ENCODE measurements around the gene SREBF2.
A peak's percentile ranks its signal among the peaks of the same experiment; 100 is the strongest.

The SREBF2 gene

GRCh38 chr22:41815716-41816115 lies 17.2 kb upstream of the SREBF2 start:
- H3K27me3 Mint-ChIP-seq = no peaks in the 10 kb centered on the region
- no peak for ATAC-seq
- H3K36me3 Mint-ChIP-seq = peaks cover 25% of the 10 kb centered on the region

GRCh38 chr22:41816241-41816640 lies 16.7 kb upstream of the SREBF2 start:
- Mint-ChIP-seq H3K27me3 (no peaks in the 10 kb centered on the region), H3K27ac (no peak overlapping the region), H3K4me3 (no peak overlapping the region), H3K9me3 (no peaks in the 10 kb centered on the region), H3K36me3 (peaks cover 27% of the 10 kb centered on the region), H3K4me1 (no peaks in the 10 kb centered on the region)
- ATAC-seq = no peak

More at GRCh38 chr22:41815716-41816115, 17.2 kb upstream of the SREBF2 start:
- no peak overlapping the region for H3K27ac Mint-ChIP-seq
- H3K4me1 Mint-ChIP-seq = no peaks in the 10 kb centered on the region
- no peaks in the 10 kb centered on the region for H3K9me3 Mint-ChIP-seq
- no peak overlapping the region for H3K4me3 Mint-ChIP-seq

GRCh38 chr22:41816871-41817270 lies 16.0 kb upstream of the SREBF2 start:
- no peak for ATAC-seq
- H3K4me3 Mint-ChIP-seq = no peak overlapping the region
- H3K27ac Mint-ChIP-seq = no peak overlapping the region
- peaks cover 27% of the 10 kb centered on the region for H3K36me3 Mint-ChIP-seq
- no peaks in the 10 kb centered on the region for H3K4me1 Mint-ChIP-seq
- H3K27me3 Mint-ChIP-seq = no peaks in the 10 kb centered on the region
- H3K9me3 Mint-ChIP-seq = no peaks in the 10 kb centered on the region

GRCh38 chr22:41818011-41818410 lies 14.9 kb upstream of the SREBF2 start:
- Mint-ChIP-seq H3K36me3 (peaks cover 27% of the 10 kb centered on the region), H3K4me1 (peaks cover 9% of the 10 kb centered on the region), H3K27me3 (no peaks in the 10 kb centered on the region), H3K9me3 (no peaks in the 10 kb centered on the region), H3K4me3 (no peak overlapping the region), H3K27ac (no peak overlapping the region)
- no peak for ATAC-seq

- H3K4me3 Mint-ChIP-seq = no peak overlapping the region
- H3K27me3 Mint-ChIP-seq = no peaks in the 10 kb centered on the region
- H3K9me3 Mint-ChIP-seq = no peaks in the 10 kb centered on the region
- H3K4me1 Mint-ChIP-seq = peaks cover 9% of the 10 kb centered on the region
- H3K27ac Mint-ChIP-seq = no peak overlapping the region
- ATAC-seq = no peak
- H3K36me3 Mint-ChIP-seq = peaks cover 27% of the 10 kb centered on the region
These were observed 14.3 kb upstream of the SREBF2 start for GRCh38 chr22:41818596-41818995.

DNA sequence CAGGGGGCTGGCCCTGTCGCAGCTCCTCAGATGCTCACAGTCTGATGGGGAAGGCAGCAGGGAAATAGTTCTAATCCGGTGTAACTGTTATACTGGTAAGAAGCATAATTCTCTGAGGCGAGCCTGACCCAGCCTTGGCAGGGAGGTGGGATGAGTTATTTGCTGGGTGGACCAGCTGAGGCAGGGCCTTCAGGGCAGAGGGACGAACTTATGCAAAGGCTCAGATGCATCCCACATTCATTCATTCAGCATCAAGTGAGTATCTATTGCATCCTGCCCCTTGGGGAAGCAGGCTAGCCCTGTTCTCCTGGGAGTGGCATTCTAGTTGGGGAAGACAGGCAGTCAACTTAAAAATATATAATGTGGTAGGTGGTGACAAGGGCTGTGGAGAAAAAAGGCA lies 13.6 kb upstream of the SREBF2 start:
- no peak overlapping the region for H3K27ac Mint-ChIP-seq
- H3K4me3 Mint-ChIP-seq = no peak overlapping the region
- peaks cover 9% of the 10 kb centered on the region for H3K4me1 Mint-ChIP-seq
- H3K9me3 Mint-ChIP-seq = no peaks in the 10 kb centered on the region
- no peaks in the 10 kb centered on the region for H3K27me3 Mint-ChIP-seq
- no peak for ATAC-seq
- H3K36me3 Mint-ChIP-seq = peaks cover 25% of the 10 kb centered on the region

- Mint-ChIP-seq H3K4me3 (no peak overlapping the region), H3K36me3 (peaks cover 22% of the 10 kb centered on the region), H3K27ac (no peak overlapping the region), H3K9me3 (no peaks in the 10 kb centered on the region), H3K27me3 (no peaks in the 10 kb centered on the region), H3K4me1 (peaks cover 9% of the 10 kb centered on the region)
- ATAC-seq = no peak
These were observed 12.5 kb upstream of the SREBF2 start for GRCh38 chr22:41820447-41820846.

- H3K4me3 Mint-ChIP-seq = no peak overlapping the region
- ATAC-seq = no peak
- no peaks in the 10 kb centered on the region for H3K27me3 Mint-ChIP-seq
- peak overlapping the region; percentile 44 for H3K27ac Mint-ChIP-seq
- H3K9me3 Mint-ChIP-seq = no peaks in the 10 kb centered on the region
- peaks cover 9% of the 10 kb centered on the region for H3K4me1 Mint-ChIP-seq
- peaks cover 26% of the 10 kb centered on the region for H3K36me3 Mint-ChIP-seq
These were observed 11.2 kb upstream of the SREBF2 start for GRCh38 chr22:41821471-41822316.

DNA sequence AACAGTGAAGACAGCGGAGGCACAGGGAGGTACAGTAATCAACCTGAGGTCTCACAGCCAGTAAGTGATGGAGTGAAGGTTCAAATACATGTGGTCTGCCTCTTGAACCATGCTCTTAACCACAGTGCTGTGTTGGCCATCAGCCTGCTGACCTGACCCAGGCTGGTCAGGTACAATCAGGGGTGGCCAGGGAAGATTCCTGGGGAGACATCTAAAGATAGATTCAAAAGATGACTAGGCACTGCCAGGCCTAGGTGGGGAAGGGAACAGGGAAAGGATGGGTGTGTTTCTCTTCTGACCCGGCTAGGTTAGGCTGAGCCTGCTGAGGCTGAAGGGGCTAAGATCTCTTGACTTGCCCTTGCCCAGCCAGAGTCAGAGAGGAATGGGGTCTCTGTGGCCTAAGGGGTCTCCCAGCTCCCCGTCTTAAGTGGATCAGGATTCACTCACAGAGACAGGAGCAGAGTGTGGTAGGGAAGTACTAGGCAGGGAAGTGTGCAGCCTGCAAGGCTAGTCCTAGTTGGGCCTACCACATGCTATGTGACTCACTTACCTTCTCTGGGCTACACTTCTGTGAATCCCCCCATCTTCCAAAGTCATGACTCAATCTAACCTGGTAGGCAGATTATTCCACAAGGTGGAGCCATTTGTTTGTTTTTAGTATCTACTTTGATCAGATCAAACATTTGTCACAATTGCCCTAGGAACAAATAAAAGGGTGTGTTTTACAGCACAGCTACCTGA lies 10.4 kb upstream of the SREBF2 start:
- Mint-ChIP-seq H3K4me3 (no peak overlapping the region), H3K9me3 (no peaks in the 10 kb centered on the region), H3K27ac (peak overlapping the region; percentile 44), H3K4me1 (peaks cover 9% of the 10 kb centered on the region), H3K36me3 (peaks cover 26% of the 10 kb centered on the region), H3K27me3 (no peaks in the 10 kb centered on the region)
- ATAC-seq = peak; percentile 84

- Mint-ChIP-seq H3K27me3 (no peaks in the 10 kb centered on the region), H3K27ac (peak overlapping the region; percentile 59), H3K36me3 (peaks cover 26% of the 10 kb centered on the region), H3K9me3 (no peaks in the 10 kb centered on the region), H3K4me1 (peaks cover 16% of the 10 kb centered on the region), H3K4me3 (no peak overlapping the region)
- ATAC-seq = no peak
These were observed 9.1 kb upstream of the SREBF2 start for GRCh38 chr22:41823797-41824196.

GRCh38 chr22:41825376-41825775 lies 7.5 kb upstream of the SREBF2 start:
- Mint-ChIP-seq H3K4me3 (no peak overlapping the region), H3K36me3 (peaks cover 16% of the 10 kb centered on the region), H3K27ac (peak overlapping the region; percentile 59), H3K9me3 (no peaks in the 10 kb centered on the region), H3K27me3 (no peaks in the 10 kb centered on the region), H3K4me1 (peaks cover 30% of the 10 kb centered on the region)
- no peak for ATAC-seq

DNA sequence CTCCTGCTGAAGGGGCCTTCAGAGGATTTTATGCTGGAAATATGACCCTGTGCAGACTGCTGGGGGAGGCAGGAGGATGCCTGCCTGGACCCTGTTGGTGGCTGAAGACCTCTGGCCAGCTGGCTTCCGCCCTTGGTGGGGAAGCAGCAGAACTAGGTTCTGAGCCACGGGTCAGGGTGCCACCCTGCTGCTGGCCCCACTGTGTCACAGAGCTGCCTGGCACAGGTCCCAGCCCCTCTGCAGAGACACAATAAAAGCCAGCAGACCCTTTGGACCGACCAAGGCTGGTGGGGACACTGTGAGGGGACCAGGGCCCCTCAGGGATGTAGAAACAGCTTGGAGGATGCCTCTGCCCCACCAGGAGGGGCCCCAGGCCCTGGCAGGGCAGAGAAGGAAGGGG lies 6.9 kb upstream of the SREBF2 start:
- no peak for ATAC-seq
- Mint-ChIP-seq H3K4me1 (peaks cover 33% of the 10 kb centered on the region), H3K36me3 (peaks cover 11% of the 10 kb centered on the region), H3K9me3 (no peaks in the 10 kb centered on the region), H3K27me3 (no peaks in the 10 kb centered on the region), H3K4me3 (no peak overlapping the region), H3K27ac (peak overlapping the region; percentile 59)

DNA sequence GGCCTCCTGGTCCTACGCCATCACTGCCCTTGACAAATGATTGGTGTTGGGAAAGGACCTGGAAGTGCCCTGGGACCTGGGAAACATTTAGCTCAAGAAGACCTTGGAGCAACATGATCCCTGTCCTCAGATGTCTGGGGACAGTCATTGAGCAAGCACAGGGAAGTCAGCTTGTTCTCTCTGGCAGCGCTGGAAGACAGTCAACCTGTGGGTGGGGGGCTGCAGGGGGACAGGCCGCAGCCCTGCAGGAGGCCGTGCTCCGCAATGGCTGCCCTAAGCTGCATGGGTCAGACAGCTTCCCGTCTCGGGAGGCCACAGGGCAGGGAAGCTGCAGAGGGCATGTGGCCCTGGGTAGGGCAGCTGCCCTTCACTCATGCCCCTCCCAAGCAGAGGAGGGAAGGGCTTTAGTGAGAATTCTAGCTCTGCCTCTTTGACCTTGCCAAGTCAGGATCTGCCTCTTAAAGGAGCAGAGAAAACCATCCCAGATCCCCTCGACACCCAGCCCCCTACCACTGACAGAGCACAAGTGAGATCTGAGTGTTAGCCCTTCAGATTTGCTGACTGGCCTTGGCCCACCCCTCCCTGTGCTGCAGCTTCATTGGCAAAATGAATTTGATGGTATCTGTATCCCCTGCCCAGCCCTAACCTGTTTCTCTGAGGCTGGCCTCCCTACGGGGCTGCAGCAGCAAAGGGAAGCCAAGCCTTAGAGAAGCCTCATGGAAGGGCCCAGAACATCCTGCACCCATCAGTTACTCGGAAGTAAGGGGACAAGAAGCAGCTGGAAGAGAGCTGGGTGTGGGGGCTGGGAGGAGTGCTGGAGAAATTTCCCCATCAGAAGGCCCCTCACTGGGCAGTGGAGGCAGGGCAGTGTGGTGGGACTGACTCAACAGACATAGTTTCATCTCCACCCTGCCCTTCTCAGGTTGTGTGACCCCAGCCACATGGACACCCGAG lies 6.2 kb upstream of the SREBF2 start:
- H3K4me3 Mint-ChIP-seq = no peak overlapping the region
- peaks cover 40% of the 10 kb centered on the region for H3K4me1 Mint-ChIP-seq
- H3K36me3 Mint-ChIP-seq = peaks cover 11% of the 10 kb centered on the region
- peak overlapping the region; percentile 99 for H3K27ac Mint-ChIP-seq
- no peaks in the 10 kb centered on the region for H3K27me3 Mint-ChIP-seq
- ATAC-seq = no peak
- no peaks in the 10 kb centered on the region for H3K9me3 Mint-ChIP-seq

- H3K27me3 Mint-ChIP-seq = no peaks in the 10 kb centered on the region
- peaks cover 11% of the 10 kb centered on the region for H3K36me3 Mint-ChIP-seq
- peak overlapping the region; percentile 99 for H3K27ac Mint-ChIP-seq
- no peak for ATAC-seq
- no peaks in the 10 kb centered on the region for H3K9me3 Mint-ChIP-seq
- no peak overlapping the region for H3K4me3 Mint-ChIP-seq
- H3K4me1 Mint-ChIP-seq = peaks cover 41% of the 10 kb centered on the region
These were observed 5.2 kb upstream of the SREBF2 start for GRCh38 chr22:41827671-41828070.

DNA sequence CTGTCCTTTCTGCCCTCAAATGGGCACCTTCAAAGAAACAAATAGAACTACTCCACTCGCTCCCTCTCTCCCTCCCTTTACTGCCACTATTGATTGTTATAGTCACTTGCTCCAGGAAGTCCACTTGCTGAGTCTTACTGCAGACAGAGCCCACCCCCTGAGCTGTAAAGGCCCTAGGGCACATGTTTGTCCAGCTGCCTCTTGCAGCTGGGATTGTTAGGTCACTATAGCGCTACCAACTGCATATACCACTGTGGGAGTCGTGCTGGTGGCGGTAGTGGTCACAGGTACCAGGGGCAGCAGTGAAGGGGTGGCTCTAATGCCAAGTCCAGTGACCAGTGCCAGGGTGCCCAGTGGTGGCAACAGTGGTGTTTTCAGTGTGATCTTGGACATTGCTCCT lies 4.4 kb upstream of the SREBF2 start:
- Mint-ChIP-seq H3K27ac (peak overlapping the region; percentile 99), H3K9me3 (no peaks in the 10 kb centered on the region), H3K4me1 (peaks cover 38% of the 10 kb centered on the region), H3K27me3 (no peaks in the 10 kb centered on the region), H3K4me3 (no peak overlapping the region), H3K36me3 (peaks cover 11% of the 10 kb centered on the region)
- no peak for ATAC-seq

All from stimulated activated memory B cell treated with anti-CD40 and anti-IgM and Interleukin-4, amounts not matched to agents 10 μg/mL and 1 μg/mL and 100 μg/mL, for 72 hours (primary cell).